Liver (tissue), 9 donors: ENCODE results near the gene MISP. TPM values are rescaled to one million over a fixed set of nuclear protein-coding genes. Genes with fewer than 3 reads are reported as not detected.

Source experiments
- DNase-seq: peaks from one replicate; pipeline ENCODE4 v3.0.0-alpha.2; 2017; ENCODE audit warnings: low spot score
- H3K27ac ChIP-seq, 2 donors: one replicate each; pipeline ENCODE4 v1.7.0; 2013; ENCODE audit warnings: inconsistent platforms in 2 of 2, low read length in 2 of 2, control low read depth in 1 of 2, low read depth in 1 of 2, mild to moderate bottlenecking in 1 of 2
- H3K27me3 ChIP-seq, 4 donors: one replicate each; pipeline versions ENCODE4 v1.6.1 to v1.7.0; 2013; ENCODE audit warnings: low read length in 3 of 4, inconsistent platforms in 1 of 4, mild to moderate bottlenecking in 1 of 4, moderate library complexity in 1 of 4; ENCODE audit not compliant: control insufficient read depth in 4 of 4, insufficient read depth in 4 of 4
- H3K36me3 ChIP-seq, 4 donors: one replicate each; pipeline versions ENCODE4 v1.6.1 to v1.7.0; 2013; ENCODE audit warnings: low read length in 3 of 4, mild to moderate bottlenecking in 3 of 4, low read depth in 1 of 4, moderate library complexity in 1 of 4; ENCODE audit not compliant: control insufficient read depth in 4 of 4, insufficient read depth in 3 of 4
- H3K4me1 ChIP-seq, 4 donors: one replicate each; pipeline versions ENCODE4 v1.6.1 to v1.7.0; 2013; ENCODE audit warnings: low read length in 3 of 4, mild to moderate bottlenecking in 3 of 4, moderate library complexity in 1 of 4; ENCODE audit not compliant: control insufficient read depth in 4 of 4, insufficient read depth in 4 of 4
- H3K4me3 ChIP-seq, 3 donors: one replicate each; pipeline versions ENCODE4 v1.6.1 to v1.7.0; 2013; ENCODE audit warnings: low read length in 3 of 3, control low read depth in 1 of 3, low read depth in 1 of 3, mild to moderate bottlenecking in 1 of 3
- H3K9ac ChIP-seq, 2 donors: one replicate each; pipeline ENCODE4 v1.7.0; 2013; ENCODE audit warnings: low read length in 2 of 2, mild to moderate bottlenecking in 2 of 2, moderate library complexity in 2 of 2, control low read depth in 1 of 2, low read depth in 1 of 2
- H3K9me3 ChIP-seq, 4 donors: one replicate each; pipeline versions ENCODE4 v1.6.1 to v1.7.0; 2013; ENCODE audit warnings: low read length in 3 of 4; ENCODE audit not compliant: control insufficient read depth in 4 of 4
- EGR1 ChIP-seq, 2 donors: IDR thresholded peaks; 2 replicates each; pipeline ENCODE4 v1.6.1; 2016 to 2018; ENCODE audit warnings: antibody characterized with exemption in 2 of 2, low read depth in 2 of 2
- FOXA1 ChIP-seq: IDR thresholded peaks from 2 replicates; pipeline ENCODE4 v1.6.1; 2016; ENCODE audit warnings: antibody characterized with exemption
- FOXA2 ChIP-seq: IDR thresholded peaks from 2 replicates; pipeline ENCODE4 v1.6.1; 2016; ENCODE audit warnings: antibody characterized with exemption
- GABPA ChIP-seq, 2 donors: IDR thresholded peaks in 1 of 2; conservative IDR thresholded peaks in 1 of 2; 2 replicates each; pipeline ENCODE4 v1.6.1; 2016; ENCODE audit warnings: antibody characterized with exemption in 2 of 2, mild to moderate bottlenecking in 1 of 2, moderate library complexity in 1 of 2
- HNF4A ChIP-seq, 2 donors: conservative IDR thresholded peaks; 2 replicates each; pipeline ENCODE4 v1.6.1; 2016; ENCODE audit warnings: antibody characterized with exemption in 2 of 2, mild to moderate bottlenecking in 2 of 2
- HNF4G ChIP-seq: IDR thresholded peaks from 2 replicates; pipeline ENCODE4 v1.6.1; 2016; ENCODE audit warnings: antibody characterized with exemption
- RAD21 ChIP-seq, 2 donors: IDR thresholded peaks; 2 replicates each; pipeline ENCODE4 v1.6.1; 2016; ENCODE audit warnings: antibody characterized with exemption in 2 of 2, mild to moderate bottlenecking in 2 of 2
- RXRA ChIP-seq, 2 donors: IDR thresholded peaks; 2 replicates each; pipeline ENCODE4 v1.6.1; 2017 to 2018; ENCODE audit warnings: antibody characterized with exemption in 2 of 2, mild to moderate bottlenecking in 1 of 2
- SP1 ChIP-seq: IDR thresholded peaks from 2 replicates; pipeline ENCODE4 v1.6.1; 2018; ENCODE audit warnings: antibody characterized with exemption, mild to moderate bottlenecking
- TAF1 ChIP-seq: conservative IDR thresholded peaks from 2 replicates; pipeline ENCODE4 v1.6.1; 2016; ENCODE audit warnings: antibody characterized with exemption, mild to moderate bottlenecking
- YY1 ChIP-seq: IDR thresholded peaks from 2 replicates; pipeline ENCODE4 v1.6.1; 2016; ENCODE audit warnings: antibody characterized with exemption, mild to moderate bottlenecking
- ZBTB33 ChIP-seq: IDR thresholded peaks from 2 replicates; pipeline ENCODE4 v1.6.1; 2016; ENCODE audit warnings: antibody characterized with exemption
- WGBS: extraction: QIAGEN DNeasy Blood & Tissue Kit; methylation state at CpG from one replicate; pipeline ENCODE4 v1.1.7; 2013; 5-methylcytosine and 5-hydroxymethylcytosine counted together
- polyA plus RNA-seq, 2 donors: library from polyadenylated mRNA; stranded (reverse) in 1 of 2; unstranded in 1 of 2; fragments of 200-250 nt in 1 of 2; fragments of >200 nt in 1 of 2; fragmentation: Nextera tagmentation in 1 of 2; extraction: Ambion mirVana in 1 of 2; gene quantifications; one replicate each; pipeline versions ENCODE4 v1.2.1 to v1.2.3, GENCODE V29; 2013 to 2015
- total RNA-seq, 2 donors: library from RNA; depleted of rRNA; stranded (reverse); fragments of >200 nt; gene quantifications; one replicate each; pipeline ENCODE4 v1.2.3, GENCODE V29; 2014
- TF ChIP-seq, protein P1 (sequence below): IDR thresholded peaks from 2 replicates; pipeline ENCODE4 v1.6.1; 2016; ENCODE audit warnings: antibody characterized with exemption
- TF ChIP-seq, protein P2 (sequence below): IDR thresholded peaks from 2 replicates; pipeline ENCODE4 v1.6.1; 2016; ENCODE audit warnings: antibody characterized with exemption
- TF ChIP-seq, protein P3 (sequence below): IDR thresholded peaks from 2 replicates; pipeline ENCODE4 v1.6.1; 2016; ENCODE audit warnings: antibody characterized with exemption, mild to moderate bottlenecking
- TF ChIP-seq, protein P4 (sequence below): fragments of 150-350 bp; IDR thresholded peaks from 2 replicates; pipeline ENCODE4 v1.5.1; 2017; ENCODE audit warnings: improper control_type of control experiment, low read depth, low read length; ENCODE audit not compliant: missing input control
- donor health status: healthy.
- donor health status: healthy.
- donor health status: healthy.
- donor health status: healthy.
- donor health status: healthy.

Gene MISP
- total and polyA plus RNA-seq, 4 donors, result 0.05 to 0.08 TPM; not detected in 2

DNA sequence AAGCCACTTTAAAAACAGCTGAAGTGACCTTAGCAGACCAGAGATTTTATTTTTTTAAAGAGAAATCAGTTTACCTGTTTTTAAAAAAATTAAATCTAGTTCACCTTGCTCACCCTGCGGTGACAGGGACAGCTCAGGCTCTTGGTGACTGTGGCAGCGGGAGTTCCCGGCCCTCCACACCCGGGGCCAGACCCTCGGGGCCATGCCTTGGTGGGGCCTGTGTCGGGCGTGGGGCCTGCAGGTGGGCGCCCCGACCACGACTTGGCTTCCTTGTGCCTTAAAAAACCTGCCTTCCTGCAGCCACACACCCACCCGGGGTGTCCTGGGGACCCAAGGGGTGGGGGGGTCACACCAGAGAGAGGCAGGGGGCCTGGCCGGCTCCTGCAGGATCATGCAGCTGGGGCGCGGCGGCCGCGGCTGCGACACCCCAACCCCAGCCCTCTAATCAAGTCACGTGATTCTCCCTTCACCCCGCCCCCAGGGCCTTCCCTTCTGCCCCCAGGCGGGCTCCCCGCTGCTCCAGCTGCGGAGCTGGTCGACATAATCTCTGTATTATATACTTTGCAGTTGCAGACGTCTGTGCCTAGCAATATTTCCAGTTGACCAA lies 60.1 kb downstream of the MISP start:
- H3K4me1 ChIP-seq, result no peaks in the 10 kb centered on the region
- TF ChIP-seq HNF4G, result no peak
- TF ChIP-seq, protein P1, sequence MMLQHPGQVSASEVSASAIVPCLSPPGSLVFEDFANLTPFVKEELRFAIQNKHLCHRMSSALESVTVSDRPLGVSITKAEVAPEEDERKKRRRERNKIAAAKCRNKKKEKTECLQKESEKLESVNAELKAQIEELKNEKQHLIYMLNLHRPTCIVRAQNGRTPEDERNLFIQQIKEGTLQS, result no peak
- TF ChIP-seq, protein P2, sequence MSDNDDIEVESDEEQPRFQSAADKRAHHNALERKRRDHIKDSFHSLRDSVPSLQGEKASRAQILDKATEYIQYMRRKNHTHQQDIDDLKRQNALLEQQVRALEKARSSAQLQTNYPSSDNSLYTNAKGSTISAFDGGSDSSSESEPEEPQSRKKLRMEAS, result no peak
- TF ChIP-seq SP1, result no peak
- no peak for TF ChIP-seq HNF4A (conservative IDR thresholded peaks at IDR 0.05)
- TF ChIP-seq GABPA (IDR thresholded peaks at IDR 0.05 in 1 of 2, conservative IDR thresholded peaks at IDR 0.05 in 1 of 2), result no peak
- no peak for TF ChIP-seq YY1
- TF ChIP-seq ZBTB33, result no peak
- no peak for TF ChIP-seq RAD21 (IDR thresholded peaks at IDR 0.05)
- TF ChIP-seq RXRA (IDR thresholded peaks at IDR 0.05), result no peak
- TF ChIP-seq, protein P3, sequence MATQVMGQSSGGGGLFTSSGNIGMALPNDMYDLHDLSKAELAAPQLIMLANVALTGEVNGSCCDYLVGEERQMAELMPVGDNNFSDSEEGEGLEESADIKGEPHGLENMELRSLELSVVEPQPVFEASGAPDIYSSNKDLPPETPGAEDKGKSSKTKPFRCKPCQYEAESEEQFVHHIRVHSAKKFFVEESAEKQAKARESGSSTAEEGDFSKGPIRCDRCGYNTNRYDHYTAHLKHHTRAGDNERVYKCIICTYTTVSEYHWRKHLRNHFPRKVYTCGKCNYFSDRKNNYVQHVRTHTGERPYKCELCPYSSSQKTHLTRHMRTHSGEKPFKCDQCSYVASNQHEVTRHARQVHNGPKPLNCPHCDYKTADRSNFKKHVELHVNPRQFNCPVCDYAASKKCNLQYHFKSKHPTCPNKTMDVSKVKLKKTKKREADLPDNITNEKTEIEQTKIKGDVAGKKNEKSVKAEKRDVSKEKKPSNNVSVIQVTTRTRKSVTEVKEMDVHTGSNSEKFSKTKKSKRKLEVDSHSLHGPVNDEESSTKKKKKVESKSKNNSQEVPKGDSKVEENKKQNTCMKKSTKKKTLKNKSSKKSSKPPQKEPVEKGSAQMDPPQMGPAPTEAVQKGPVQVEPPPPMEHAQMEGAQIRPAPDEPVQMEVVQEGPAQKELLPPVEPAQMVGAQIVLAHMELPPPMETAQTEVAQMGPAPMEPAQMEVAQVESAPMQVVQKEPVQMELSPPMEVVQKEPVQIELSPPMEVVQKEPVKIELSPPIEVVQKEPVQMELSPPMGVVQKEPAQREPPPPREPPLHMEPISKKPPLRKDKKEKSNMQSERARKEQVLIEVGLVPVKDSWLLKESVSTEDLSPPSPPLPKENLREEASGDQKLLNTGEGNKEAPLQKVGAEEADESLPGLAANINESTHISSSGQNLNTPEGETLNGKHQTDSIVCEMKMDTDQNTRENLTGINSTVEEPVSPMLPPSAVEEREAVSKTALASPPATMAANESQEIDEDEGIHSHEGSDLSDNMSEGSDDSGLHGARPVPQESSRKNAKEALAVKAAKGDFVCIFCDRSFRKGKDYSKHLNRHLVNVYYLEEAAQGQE, result no peak
- TF ChIP-seq TAF1, result no peak
- TF ChIP-seq FOXA2, result no peak

DNA sequence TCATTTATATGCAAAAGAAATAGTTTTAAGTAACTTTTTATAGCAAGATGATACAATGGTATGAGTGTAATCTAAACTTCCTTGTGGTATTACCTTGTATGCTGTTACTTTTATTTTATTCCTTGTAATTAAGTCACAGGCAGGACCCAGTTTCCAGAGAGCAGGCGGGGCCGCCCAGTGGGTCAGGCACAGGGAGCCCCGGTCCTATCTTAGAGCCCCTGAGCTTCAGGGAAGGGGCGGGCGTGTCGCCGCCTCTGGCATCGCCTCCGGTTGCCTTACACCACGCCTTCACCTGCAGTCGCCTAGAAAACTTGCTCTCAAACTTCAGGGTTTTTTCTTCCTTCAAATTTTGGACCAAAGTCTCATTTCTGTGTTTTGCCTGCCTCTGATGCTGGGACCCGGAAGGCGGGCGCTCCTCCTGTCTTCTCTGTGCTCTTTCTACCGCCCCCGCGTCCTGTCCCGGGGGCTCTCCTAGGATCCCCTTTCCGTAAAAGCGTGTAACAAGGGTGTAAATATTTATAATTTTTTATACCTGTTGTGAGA lies 60.7 kb downstream of the MISP start:
- no peak for DNase-seq
- WGBS, result 96% methylated on average over 20 of the region's 20 CpGs
- Histone ChIP-seq H3K27me3 (no peaks in the 10 kb centered on the region), H3K9me3 (no peaks in the 10 kb centered on the region), H3K27ac (no peak overlapping the region), H3K36me3 (peaks cover 30 to 47% (median 39%) of the 10 kb centered on the region in 4 donors), H3K4me3 (no peak overlapping the region), H3K4me1 (no peaks in the 10 kb centered on the region), H3K9ac (no peak overlapping the region)
- TF ChIP-seq EGR1 (IDR thresholded peaks at IDR 0.05; ENCODE audit: low read depth in 2 of 2), result no peak
- TF ChIP-seq FOXA1, result no peak
- no peak for TF ChIP-seq HNF4A (conservative IDR thresholded peaks at IDR 0.05)
- no peak for TF ChIP-seq GABPA (IDR thresholded peaks at IDR 0.05 in 1 of 2, conservative IDR thresholded peaks at IDR 0.05 in 1 of 2)
- TF ChIP-seq, protein P2, result no peak
- TF ChIP-seq, protein P1, result no peak
- TF ChIP-seq, protein P4, sequence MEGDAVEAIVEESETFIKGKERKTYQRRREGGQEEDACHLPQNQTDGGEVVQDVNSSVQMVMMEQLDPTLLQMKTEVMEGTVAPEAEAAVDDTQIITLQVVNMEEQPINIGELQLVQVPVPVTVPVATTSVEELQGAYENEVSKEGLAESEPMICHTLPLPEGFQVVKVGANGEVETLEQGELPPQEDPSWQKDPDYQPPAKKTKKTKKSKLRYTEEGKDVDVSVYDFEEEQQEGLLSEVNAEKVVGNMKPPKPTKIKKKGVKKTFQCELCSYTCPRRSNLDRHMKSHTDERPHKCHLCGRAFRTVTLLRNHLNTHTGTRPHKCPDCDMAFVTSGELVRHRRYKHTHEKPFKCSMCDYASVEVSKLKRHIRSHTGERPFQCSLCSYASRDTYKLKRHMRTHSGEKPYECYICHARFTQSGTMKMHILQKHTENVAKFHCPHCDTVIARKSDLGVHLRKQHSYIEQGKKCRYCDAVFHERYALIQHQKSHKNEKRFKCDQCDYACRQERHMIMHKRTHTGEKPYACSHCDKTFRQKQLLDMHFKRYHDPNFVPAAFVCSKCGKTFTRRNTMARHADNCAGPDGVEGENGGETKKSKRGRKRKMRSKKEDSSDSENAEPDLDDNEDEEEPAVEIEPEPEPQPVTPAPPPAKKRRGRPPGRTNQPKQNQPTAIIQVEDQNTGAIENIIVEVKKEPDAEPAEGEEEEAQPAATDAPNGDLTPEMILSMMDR, result no peak
- no peak for TF ChIP-seq HNF4G
- no peak for TF ChIP-seq RXRA (IDR thresholded peaks at IDR 0.05)

More for the DNA sequence above, 60.1 kb downstream of the MISP start:
- Histone ChIP-seq H3K4me3 (no peak overlapping the region), H3K36me3 (peaks cover 31 to 53% (median 43%) of the 10 kb centered on the region in 4 donors), H3K9ac (no peak overlapping the region), H3K27ac (no peak overlapping the region), H3K9me3 (no peaks in the 10 kb centered on the region), H3K27me3 (no peaks in the 10 kb centered on the region)
- 93% methylated on average over 25 of the region's 25 CpGs for WGBS
- DNase-seq, result no peak
